GM21786 (cell line): Measurements from ENCODE around the gene KCNMA1.
"Not testable (repeated sequence)": the region's sequence is repeated elsewhere in the genome, so short reads cannot be mapped to it uniquely, and the experiment has no call there.

Experiments used
- ATAC-seq: cut with Tn5 transposase; IDR thresholded peaks from one replicate; pipeline ENCODE4 v1.9.1; 2021; ENCODE audit not compliant: unreplicated experiment

The KCNMA1 gene

DNA sequence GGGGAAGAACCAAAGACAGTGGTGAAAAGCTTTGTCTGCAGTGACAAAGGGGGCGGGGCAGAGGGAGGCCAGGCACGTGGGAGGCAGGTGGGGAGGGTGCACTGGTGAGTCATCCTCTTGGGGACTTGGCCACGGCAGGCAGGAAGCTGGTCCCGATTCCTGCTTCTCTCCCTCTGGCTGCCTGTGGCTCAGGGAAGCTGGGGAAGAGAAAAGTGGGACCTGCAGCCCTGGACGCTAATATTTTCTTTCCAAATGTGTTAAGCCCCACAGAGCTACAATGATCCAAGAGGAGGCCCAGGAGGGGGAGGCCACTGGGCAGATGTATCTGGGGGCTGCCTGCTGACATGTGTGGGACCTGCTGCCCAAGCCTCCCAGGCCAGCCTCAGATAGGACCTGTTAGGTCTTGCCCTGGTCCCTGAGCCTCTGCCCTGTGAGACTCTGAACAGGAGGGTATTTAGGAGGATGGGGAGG, 231.8 kb downstream of the KCNMA1 start:
- no peak for ATAC-seq

GRCh38 chr10:77404810-77405209, 232.8 kb downstream of the KCNMA1 start:
- ATAC-seq, result no peak

- ATAC-seq, result no peak
Observed at GRCh38 chr10:77403761-77404160, 233.8 kb downstream of the KCNMA1 start.

DNA sequence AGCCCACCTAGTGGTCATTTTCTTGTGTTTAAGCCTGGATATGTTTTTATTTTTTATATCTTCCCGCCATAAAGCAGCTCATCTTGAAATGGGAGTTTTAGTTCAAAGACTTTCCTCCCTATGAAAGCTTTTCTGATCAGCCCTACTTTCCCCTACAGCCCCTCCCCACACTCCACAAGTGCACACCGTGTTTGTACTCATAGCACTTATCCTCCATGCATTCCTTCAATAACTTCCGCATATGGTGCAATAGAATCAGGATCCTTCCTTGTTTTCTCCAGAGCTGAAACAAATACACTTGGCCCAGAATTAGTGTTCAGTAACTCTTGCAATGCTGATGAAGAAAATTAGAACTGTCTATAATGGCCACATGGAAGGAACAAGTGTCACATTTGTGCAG, 235.9 kb downstream of the KCNMA1 start:
- ATAC-seq, result no peak

DNA sequence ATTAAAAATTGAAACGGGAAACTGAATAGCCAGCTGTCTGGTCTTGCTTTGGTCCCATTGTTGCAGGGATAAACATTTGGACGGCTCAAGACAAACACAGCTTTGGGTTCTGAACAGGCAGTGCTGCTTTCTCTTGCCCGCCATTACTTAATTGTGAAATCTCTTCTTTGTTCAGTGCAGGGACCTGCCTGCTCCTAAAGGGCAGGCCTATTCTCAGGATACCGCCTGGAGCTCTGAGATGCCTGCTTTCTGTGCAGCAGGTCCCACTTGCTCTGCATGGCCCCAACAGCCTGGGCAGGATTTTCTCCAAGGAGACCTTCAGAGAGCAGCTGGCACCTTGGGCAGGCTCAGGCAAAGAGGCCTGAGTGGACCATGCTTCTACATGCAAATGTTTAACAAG, 237.6 kb downstream of the KCNMA1 start:
- ATAC-seq, result no peak

GRCh38 chr10:77398986-77399755, 238.4 kb downstream of the KCNMA1 start:
- ATAC-seq, result no peak

DNA sequence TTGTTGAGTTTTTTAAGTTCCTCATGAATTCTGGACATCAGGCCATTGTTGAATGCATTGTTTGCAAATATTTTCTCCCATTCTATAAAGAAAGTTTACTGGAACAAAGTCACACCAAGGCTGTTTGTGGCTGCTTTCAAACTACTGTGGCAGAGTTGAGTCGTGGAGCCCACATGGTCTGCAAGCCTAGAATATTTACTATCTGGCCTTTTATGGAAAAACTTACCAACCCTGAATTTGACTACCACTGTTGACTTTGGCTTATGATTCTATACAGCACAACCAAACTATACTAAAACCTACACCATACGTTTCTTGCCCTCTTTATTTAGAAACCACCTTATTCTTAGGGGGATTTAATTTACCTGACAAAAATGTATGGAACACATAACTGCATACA, 239.1 kb downstream of the KCNMA1 start:
- ATAC-seq, result no peak

DNA sequence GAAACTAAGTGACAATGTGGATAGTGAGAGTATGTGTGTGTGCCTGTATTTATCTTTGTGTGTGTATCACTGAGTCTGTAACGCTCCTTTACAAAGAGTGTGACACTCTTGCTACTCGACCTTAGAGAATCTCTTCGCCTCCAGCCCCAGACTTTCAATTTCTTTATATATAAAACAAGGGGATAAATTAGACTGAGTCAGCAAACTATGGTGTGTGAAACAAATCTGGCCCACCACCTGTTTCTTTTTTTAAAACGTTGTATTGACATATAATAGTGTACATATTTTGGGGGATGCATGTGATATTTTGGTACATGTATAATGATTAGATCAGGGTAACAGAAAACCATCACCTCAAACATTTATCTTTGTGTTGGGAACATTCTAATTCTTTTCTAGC, 240.5 kb downstream of the KCNMA1 start:
- no peak for ATAC-seq

DNA sequence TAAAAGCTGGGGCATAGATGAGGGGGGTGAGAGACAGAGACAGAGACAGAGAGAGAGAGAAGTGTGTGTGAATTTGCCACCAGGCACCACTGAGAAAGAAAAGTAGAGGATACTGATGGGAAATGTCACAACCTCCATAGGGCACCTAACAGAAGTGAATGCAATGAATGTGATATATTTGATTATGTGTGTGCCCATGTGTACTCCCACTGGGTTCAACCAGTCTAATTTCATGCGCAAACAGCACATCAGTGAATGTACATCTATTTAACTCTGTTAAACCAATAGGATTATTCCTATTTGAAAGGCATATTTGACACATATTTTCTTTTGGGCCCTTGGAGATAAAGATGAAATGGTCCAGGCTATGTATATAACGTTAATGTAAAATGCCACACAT, 241.3 kb downstream of the KCNMA1 start:
- no peak for ATAC-seq

DNA sequence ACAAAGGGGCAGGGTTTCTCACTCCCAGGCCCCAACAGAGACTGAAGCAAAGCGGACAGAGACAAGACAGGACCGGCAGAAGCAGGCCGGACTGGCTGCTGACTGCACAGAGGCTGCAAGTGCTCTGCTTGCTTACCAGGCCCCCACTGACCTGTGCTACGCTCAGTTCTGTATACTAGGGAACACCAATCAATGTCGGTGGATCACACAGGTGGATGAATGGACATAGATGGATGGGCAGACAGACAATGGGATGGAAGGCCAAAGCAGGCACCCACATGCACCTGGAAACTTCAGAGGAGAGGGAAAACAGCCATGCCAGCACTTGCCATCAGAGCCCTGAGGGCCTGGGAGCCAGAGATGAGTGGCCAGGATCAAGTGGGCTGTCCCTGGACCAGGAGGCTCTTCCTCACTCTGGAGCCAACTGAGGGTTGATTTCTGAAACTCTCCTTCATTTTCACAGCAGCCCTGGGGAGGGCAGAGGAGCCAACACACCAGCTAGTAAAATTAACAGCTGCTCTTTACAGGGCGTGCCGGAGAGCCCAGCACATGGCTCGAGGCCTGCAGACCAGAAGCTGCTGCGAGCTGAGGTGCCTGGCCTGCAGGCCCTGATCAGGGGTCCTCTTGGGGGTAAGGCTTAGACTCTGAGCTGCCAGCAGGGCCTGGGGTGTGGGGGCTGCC, 243.6 kb downstream of the KCNMA1 start:
- no peak for ATAC-seq

DNA sequence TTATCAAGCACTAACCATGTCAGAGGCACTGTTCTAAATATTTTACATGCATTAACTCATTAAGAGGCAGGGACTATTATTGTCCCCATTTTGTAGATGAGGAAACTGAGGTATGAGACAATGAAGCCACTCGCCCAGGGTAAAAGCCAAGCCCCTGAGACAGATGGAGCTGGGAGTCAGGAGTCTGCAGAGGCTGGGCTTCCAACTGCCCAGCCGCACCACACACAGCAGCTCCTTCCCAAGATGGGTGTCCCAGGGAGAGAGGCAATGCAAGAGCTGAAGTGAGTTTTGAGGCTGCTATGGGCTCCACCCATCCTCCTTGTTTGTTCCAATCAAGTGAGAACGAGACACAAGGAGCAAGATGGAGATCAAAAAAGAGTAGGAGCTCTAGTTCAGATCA, 244.2 kb downstream of the KCNMA1 start:
- no peak for ATAC-seq

GRCh38 chr10:77392851-77393250, 244.8 kb downstream of the KCNMA1 start:
- no peak for ATAC-seq

GRCh38 chr10:77392236-77392721, 245.3 kb downstream of the KCNMA1 start:
- ATAC-seq, result no peak

GRCh38 chr10:77391605-77392235, 245.9 kb downstream of the KCNMA1 start:
- ATAC-seq, result no peak

DNA sequence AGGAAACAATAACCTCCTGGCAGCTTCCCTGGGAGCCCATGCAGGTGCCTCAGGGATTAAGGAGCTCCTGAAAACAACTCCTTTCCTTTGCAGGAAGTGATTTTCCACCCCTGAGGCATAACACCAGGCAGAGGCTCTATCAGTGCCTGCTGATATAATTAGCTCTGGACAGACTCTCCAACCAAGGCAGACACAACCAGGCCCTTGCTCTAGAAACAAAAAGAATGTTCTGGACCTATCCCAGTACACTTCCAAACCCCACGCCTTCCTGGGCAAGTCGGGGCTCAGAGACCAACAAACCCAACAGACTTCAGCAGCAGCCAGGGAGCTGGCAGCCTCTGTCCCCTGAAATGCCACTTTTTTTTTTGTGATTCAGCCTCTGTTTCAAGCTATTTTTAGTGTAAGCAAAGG, 247.1 kb downstream of the KCNMA1 start:
- no peak for ATAC-seq

DNA sequence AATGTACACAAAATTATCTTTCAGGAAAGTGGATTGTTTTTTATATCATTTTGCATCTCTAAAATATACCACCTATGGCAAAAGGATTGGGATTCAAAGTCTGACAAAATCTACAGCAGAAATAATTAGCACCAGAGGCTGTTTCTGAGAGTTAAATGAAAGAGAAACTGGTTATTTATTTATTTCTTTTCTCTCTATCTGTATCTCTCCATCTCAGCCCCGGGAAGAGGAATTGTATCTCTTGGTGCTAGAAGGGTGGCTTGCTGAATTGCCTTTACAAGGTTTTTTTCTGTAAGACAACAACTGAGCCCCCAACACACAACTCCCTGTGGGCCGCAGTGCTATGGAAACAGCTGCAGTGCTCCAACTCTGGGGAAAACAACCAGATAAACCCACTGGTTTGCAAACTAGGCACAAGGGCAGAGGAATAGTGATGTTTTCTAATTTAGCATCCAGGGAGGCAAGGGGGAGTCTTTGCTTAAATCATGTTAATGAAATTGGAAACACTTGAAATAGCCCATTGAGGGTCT, 249.0 kb downstream of the KCNMA1 start:
- ATAC-seq, result no peak

DNA sequence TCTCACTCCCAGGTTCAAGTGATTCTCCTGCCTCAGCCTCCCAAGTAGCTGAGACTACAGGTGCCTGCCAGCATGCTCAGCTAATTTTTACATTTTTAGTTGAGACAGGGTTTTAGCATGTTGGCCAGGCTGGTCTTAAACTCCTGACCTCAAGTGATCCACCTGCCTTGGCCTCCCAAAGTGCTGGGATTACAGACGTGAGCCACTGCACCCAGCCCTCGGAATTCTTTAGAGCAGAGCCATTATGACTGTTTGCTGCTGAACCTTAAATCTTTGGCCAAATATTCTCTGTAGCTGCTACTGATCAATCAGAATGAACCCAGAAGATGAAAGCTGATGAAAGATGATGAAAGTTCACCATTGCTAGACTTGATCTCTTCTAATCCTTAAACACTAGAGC, 249.9 kb downstream of the KCNMA1 start:
- not testable (repeated sequence) for ATAC-seq

DNA sequence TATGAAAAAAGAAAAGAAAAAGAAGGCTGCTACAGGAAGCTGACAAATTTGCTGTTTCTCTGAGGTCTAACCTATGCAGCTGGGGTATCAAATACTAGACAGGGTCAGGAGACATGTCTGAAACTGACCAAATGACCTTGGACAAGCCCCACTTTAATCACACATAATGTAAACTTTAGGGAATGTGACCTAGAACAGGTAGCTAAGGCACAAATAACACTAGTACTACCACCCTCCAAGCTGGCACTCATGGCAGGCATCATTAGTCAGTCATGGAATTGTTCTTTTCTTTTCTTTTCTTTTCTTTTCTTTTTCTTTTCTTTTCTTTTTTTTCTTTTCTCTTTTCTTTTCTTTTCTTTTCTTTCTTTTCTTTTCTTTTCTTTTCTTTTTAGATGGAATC, 250.4 kb downstream of the KCNMA1 start:
- ATAC-seq, result no peak

DNA sequence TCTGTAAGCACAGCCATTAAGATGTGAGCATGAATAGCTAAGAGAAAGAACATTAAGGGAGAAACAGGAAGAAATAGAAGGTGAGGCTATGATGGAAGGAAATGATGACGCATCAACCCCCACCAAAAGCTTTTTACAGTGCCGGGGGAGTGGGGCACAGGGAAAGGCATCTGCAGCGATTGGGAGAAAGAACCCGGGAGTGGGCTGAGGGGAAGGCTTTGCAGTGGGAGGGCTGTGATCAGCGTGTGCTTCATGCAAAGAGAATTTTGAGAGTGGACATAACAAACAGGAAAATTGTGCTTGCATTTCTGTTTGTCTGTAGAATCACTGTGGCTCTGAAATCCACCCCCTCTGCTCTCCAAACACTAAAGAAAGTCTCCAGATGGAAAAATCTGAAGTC, 250.8 kb downstream of the KCNMA1 start:
- ATAC-seq, result no peak

GRCh38 chr10:77386365-77386764, 251.2 kb downstream of the KCNMA1 start:
- ATAC-seq, result no peak

- no peak for ATAC-seq
Observed at GRCh38 chr10:77385315-77385714, 252.3 kb downstream of the KCNMA1 start.
